Smooth muscle cell (in vitro differentiated cells): Measurements from ENCODE around the gene MS4A1. TPM values are rescaled to one million over a fixed set of nuclear protein-coding genes. Genes with fewer than 3 reads are reported as not detected.
"Not testable (repeated sequence)": the region's sequence is repeated elsewhere in the genome, so short reads cannot be mapped to it uniquely, and the experiment has no call there.

Experiments
- DNase-seq: peaks from one replicate; lab custom pipeline; 2025; ENCODE audit not compliant: unreplicated experiment; lab: John Stamatoyannopoulos, UW
- H2AFZ ChIP-seq: fragments of 200-600 bp; sonication (generic); 2 replicates; pipeline ENCODE4 v1.6.0; 2016; ENCODE audit warnings: antibody characterized with exemption, low read depth, mild to moderate bottlenecking
- H3F3A ChIP-seq: fragments of 200-600 bp; sonication (generic); 2 replicates; pipeline ENCODE4 v1.6.0; 2017; ENCODE audit warnings: antibody characterized with exemption, low read depth
- H3K27ac ChIP-seq: fragments of 200-600 bp; sonication (generic); 2 replicates; pipeline ENCODE4 v1.5.1; 2016; ENCODE audit warnings: low read depth, mild to moderate bottlenecking
- H3K27me3 ChIP-seq: fragments of 200-600 bp; sonication (generic); 2 replicates; pipeline ENCODE4 v1.6.1; 2016; ENCODE audit warnings: low read depth, mild to moderate bottlenecking
- H3K36me3 ChIP-seq: fragments of 200-600 bp; sonication (generic); 2 replicates; pipeline ENCODE4 v1.5.1; 2016; ENCODE audit warnings: low read depth
- H3K4me1 ChIP-seq: fragments of 200-600 bp; sonication (generic); 2 replicates; pipeline ENCODE4 v1.5.1; 2016; ENCODE audit warnings: low read depth
- H3K4me2 ChIP-seq: fragments of 200-600 bp; sonication (generic); 2 replicates; pipeline ENCODE4 v1.6.0; 2016; ENCODE audit warnings: mild to moderate bottlenecking
- H3K4me3 ChIP-seq: fragments of 200-600 bp; sonication (generic); 2 replicates; pipeline ENCODE4 v1.5.1; 2016; ENCODE audit warnings: mild to moderate bottlenecking
- H3K79me2 ChIP-seq: fragments of 200-600 bp; sonication (generic); 2 replicates; pipeline ENCODE4 v1.6.0; 2016; ENCODE audit warnings: low read depth, mild to moderate bottlenecking
- H3K9ac ChIP-seq: fragments of 200-600 bp; sonication (generic); 2 replicates; pipeline ENCODE4 v1.6.0; 2016; ENCODE audit warnings: low read depth
- H3K9me3 ChIP-seq: fragments of 200-600 bp; sonication (generic); replicated peaks from 2 replicates; pipeline ENCODE4 v1.5.1; 2016; ENCODE audit warnings: low read depth
- H4K20me1 ChIP-seq: fragments of 200-600 bp; sonication (generic); 2 replicates; pipeline ENCODE4 v1.6.0; 2016; ENCODE audit warnings: low read depth
- CTCF ChIP-seq: fragments of 200-600 bp; sonication (generic); IDR thresholded peaks from 2 replicates; pipeline ENCODE4 v1.5.1; 2017; ENCODE audit warnings: borderline replicate concordance, mild to moderate bottlenecking, antibody characterized with exemption; ENCODE audit not compliant: insufficient read depth, poor library complexity, severe bottlenecking
- WGBS: methylation state at CpG from one replicate; pipeline ENCODE4 v1.1.7; 2016; ENCODE audit warnings: low lambda C conversion rate; 5-methylcytosine and 5-hydroxymethylcytosine counted together
- polyA plus RNA-seq: library from polyadenylated mRNA; unstranded; fragments of >200 nt; fragmentation: Nextera tagmentation; extraction: Ambion mirVana; gene quantifications from 2 replicates; pipeline ENCODE4 v1.2.1, GENCODE V29; 2016
- total RNA-seq: library from RNA; depleted of rRNA; stranded (reverse); fragments of >200 nt; gene quantifications from 2 replicates; pipeline ENCODE4 v1.2.3, GENCODE V29; 2014

Gene MS4A1
- total and polyA plus RNA-seq, 2 experiments from 2014 or later = not detected

- no peaks in the 10 kb centered on the region for H3K79me2 ChIP-seq
- H3K4me2 ChIP-seq = no peak overlapping the region
- H2AFZ ChIP-seq = no peak overlapping the region
- no peak for DNase-seq
- H3K36me3 ChIP-seq = no peaks in the 10 kb centered on the region
- TF ChIP-seq CTCF = no peak
- no peaks in the 10 kb centered on the region for H3K4me1 ChIP-seq
- H3K9ac ChIP-seq = no peak overlapping the region
- H3K4me3 ChIP-seq = no peak overlapping the region
- no peaks in the 10 kb centered on the region for H3K27me3 ChIP-seq
- H4K20me1 ChIP-seq = no peaks in the 10 kb centered on the region
- no peaks in the 10 kb centered on the region for H3K9me3 ChIP-seq
- H3F3A ChIP-seq = no peaks in the 10 kb centered on the region
- H3K27ac ChIP-seq = no peak overlapping the region
These were observed 7.8 kb upstream of the MS4A1 start for GRCh38 chr11:60447846-60448245.

GRCh38 chr11:60451185-60451584 is 4.5 kb upstream of the MS4A1 start:
- H3K4me3 ChIP-seq, H3K4me2 ChIP-seq, H3K9me3 ChIP-seq, H3K36me3 ChIP-seq, H3K4me1 ChIP-seq, H3F3A ChIP-seq, H3K9ac ChIP-seq, H2AFZ ChIP-seq, H3K79me2 ChIP-seq, H4K20me1 ChIP-seq, H3K27me3 ChIP-seq, DNase-seq, H3K27ac ChIP-seq: not testable (repeated sequence)
- WGBS = 93% methylated on average over 11 of the region's 32 CpGs

- H3K9ac ChIP-seq = no peak overlapping the region
- H3F3A ChIP-seq = no peaks in the 10 kb centered on the region
- H3K27ac ChIP-seq = no peak overlapping the region
- no peaks in the 10 kb centered on the region for H3K79me2 ChIP-seq
- no peaks in the 10 kb centered on the region for H3K9me3 ChIP-seq
- H3K4me3 ChIP-seq = no peak overlapping the region
- H3K36me3 ChIP-seq = no peaks in the 10 kb centered on the region
- no peak overlapping the region for H3K4me2 ChIP-seq
- TF ChIP-seq CTCF = no peak
- no peaks in the 10 kb centered on the region for H3K27me3 ChIP-seq
- H3K4me1 ChIP-seq = no peaks in the 10 kb centered on the region
- H2AFZ ChIP-seq = no peak overlapping the region
- H4K20me1 ChIP-seq = no peaks in the 10 kb centered on the region
- DNase-seq = no peak
These were observed 1.4 kb upstream of the MS4A1 start for GRCh38 chr11:60454212-60454611.

GRCh38 chr11:60457576-60457975 is 1.9 kb downstream of the MS4A1 start:
- H3K9me3 ChIP-seq = no peaks in the 10 kb centered on the region
- H2AFZ ChIP-seq = no peak overlapping the region
- H3K36me3 ChIP-seq = no peaks in the 10 kb centered on the region
- no peak for TF ChIP-seq CTCF
- H3K4me2 ChIP-seq = no peak overlapping the region
- H3K79me2 ChIP-seq = no peaks in the 10 kb centered on the region
- no peak overlapping the region for H3K4me3 ChIP-seq
- no peaks in the 10 kb centered on the region for H3K27me3 ChIP-seq
- no peak for DNase-seq
- no peaks in the 10 kb centered on the region for H4K20me1 ChIP-seq
- 69% methylated on average over 3 of the region's 3 CpGs for WGBS
- H3F3A ChIP-seq = no peaks in the 10 kb centered on the region
- no peak overlapping the region for H3K9ac ChIP-seq
- H3K4me1 ChIP-seq = no peaks in the 10 kb centered on the region
- H3K27ac ChIP-seq = no peak overlapping the region
